GM19023 (cell line): ENCODE data around the gene SRGN.

ENCODE experiments used
- ATAC-seq: cut with Tn5 transposase; IDR thresholded peaks from one replicate; pipeline ENCODE4 v1.9.1; 2021; ENCODE audit warnings: mild to moderate bottlenecking, moderate library complexity; ENCODE audit not compliant: unreplicated experiment

The SRGN gene

DNA sequence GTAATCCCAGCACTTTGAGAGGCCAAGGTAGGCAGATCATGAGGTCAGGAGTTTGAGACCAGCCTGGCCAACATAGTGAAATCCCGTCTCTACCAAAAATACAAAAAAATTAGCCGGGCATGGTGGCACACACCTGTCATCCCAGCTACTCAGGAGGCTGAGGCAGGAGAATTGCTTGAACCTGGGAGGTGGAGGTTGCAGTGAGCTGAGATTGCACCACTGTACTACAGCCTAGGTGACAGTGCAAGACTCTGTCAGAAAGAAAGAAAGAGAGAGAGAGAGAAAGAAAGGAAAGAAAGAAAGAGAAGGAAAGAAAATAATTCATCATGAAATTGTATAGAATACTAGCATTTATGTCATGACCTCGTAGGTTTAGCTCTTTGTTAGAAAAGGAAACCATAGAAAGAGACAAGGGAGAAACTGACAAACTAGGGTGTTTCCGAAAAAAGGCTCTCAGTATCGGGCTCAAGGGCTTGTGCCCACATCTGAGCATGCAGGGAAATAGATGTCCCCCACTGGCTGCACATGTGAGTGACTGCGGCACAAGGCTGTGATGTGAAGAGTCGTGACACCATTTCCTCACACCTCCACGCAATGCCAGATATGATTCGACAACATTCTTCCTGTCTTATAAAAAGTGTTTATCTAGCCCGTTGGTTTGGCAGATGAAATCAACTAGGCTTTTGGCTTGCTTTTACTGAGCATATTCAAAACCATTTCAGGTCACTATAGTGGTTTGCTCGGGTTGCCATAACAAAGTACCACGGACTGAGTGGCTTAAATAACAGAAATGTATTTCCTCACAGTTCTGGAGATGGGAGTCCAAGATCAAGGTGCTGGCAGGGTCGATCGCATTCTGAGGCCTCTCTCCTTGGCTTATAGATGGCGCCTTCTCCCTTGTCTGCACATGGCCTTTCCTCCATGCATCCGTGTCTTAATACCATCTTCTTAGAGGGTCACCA, 2.0 kb downstream of the SRGN start:
- peak; percentile 31 for ATAC-seq

DNA sequence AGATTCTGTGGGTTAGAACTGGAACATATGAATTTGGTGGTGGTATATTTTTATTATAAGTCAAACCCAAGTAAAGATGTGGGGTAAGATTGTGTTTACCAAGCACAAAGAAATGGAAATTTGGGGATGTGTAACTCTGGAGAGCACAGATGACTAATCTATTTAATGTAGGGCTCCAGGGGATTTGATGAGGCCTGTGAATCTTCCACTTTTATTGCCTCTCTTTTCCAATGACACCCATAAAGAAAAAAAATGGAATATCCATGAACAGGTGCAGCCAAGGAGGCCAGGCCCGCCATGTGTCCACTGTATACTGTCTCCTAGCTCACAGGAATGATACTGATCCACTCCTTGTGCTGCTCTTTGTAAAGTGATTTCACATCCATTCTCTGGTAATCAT, 2.8 kb downstream of the SRGN start:
- ATAC-seq: no peak

DNA sequence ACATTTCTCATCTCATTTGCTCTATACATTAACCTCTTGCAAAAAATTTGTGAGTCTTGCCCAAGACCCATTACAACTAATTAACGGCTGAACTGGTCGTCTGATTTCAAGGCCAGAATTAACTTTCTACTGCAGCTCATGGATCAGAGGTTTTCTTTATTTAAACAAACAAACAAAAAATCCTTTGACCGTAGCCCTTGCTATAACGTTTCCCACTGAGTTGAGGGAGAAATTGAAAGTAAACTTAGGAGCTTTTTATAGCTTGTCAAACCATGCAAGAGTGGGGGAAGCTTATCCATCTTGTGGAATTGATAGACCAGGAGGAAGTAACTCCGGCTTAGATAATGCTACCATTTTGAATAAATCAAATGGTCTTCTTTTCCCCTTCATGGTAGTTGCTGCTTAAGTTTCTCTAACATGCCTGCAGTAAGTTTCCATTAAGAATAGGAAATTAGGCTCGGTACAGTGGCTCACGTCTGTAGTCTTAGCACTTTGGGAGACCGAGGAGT, 3.3 kb downstream of the SRGN start:
- ATAC-seq: no peak

DNA sequence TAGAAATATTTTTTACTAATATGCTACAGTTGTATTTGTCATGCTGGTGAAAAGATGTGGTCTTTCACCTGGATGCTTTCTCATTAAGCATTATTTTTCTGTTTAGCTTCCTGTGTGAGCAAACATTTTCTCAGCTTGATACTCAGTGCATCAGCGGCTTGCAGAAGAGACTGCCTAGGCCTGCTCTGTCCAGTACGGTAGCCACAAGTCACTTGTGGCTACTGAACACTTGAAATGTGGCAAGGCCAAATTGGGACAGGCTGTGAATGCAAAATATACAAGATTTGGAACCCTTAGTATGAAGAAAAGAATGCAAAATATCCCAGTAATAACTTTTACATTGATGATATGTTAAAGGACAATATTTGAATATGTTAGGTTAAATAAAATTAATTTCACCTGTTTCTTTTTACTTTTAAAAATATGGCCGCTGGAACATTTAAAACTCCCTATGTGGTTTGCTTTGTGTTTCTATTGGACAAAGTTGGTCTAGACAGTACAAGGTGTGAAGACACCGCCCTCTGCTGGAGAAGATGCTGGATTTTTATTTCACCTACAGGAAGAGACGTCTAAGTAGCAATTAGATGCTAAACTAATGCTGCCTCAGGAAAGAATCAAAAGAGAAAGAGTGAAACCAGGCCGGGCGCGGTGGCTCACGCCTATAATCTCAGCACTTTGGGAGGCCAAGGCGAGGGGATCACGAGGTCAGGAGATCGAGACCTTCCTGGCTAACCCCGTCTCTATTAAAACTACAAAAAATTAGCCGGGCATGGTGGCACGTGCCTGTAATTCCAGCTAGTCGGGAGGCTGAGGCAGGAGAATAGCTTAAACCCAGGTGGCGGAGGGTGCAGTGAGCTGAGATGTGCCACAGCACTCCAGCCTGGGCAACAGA, 5.3 kb downstream of the SRGN start:
- no peak for ATAC-seq

DNA sequence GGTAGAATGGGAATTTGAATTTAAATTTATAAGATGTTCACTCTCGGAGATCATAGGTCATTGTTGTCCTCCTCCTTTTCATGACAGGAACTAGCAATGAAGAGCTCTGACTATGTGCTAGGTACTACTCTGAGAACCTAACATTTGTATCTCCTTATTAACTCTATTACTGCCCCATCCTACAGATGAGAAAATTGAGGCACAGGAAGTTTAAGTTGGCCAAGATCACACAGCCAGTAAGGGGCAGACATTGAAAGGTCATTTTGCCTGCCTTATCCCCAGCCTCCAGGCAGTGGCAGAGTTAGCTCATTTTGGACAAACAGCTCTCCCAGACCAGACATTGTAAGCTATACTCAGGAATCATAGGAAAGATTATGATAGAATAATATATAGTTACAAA, 6.0 kb downstream of the SRGN start:
- no peak for ATAC-seq

DNA sequence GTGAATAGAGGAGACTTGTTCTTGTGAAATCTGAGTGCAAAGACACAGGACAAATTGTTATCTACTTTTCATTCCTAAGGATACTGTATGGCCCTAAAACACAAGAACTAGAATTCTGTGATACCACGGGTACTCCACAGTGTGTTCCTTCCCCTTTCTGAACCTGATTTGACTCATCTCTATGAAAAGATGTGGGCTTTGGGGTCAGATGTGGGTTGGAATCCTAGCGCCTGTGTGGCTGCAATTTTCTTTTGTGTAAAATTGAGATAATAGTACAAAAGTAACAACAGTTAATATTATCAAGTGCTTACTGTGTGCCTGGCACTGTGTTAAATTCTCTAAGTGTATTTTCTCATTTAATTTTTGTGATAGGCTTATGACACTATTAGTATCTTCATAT, 8.1 kb downstream of the SRGN start:
- no peak for ATAC-seq

DNA sequence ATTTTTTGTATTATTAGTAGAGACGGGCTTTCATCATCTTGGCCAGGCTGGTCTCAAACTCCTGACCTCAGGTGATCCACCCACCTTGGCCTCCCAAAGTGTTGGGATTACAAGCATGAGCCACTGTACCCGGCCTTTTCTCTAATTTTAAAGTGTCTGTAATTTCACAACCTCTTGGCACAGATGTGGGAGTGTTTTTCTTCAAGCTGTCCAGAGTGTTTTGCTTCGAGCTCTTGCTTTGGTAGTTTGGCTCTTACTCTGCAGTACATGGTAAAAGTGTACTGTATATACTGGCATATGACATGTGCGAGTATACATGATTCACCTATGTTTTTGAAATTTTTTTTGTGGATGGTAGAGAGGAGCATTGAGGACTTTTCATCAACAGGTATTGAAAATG, 9.8 kb downstream of the SRGN start:
- ATAC-seq: no peak

DNA sequence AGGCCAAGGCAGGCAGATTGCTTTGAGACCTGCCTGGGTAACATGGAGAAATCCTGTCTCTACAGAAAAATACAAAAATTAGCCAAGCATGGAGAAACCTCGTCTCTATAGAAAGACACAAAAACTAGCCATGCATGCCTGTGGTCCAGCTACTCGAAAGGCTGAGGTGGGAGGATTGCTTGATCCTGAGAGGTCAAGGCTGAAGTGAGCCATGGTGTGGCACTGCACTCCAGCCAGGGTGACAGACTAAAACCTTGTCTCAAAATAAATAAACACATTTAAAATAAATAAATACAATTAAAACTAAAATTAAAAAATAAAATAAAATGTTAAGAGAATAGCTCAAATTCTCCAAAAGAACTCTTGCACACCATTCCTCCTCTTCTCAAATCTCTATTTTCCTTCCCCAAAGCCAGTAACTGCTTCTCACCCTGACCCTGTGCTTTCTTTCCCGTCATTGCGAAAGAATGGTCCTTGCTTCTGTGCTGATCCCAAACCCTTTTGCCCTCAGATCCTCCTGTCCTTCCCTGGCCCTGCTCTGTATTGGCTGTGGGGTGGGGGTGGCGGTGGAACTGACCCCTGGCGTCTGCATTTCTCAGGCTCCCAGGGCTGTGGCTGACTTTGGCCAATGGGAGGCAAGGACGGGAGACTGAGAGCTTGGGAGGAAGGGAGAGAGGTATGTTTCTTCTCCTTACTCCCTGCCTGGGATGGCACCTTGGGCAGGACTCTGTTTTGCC, 12.4 kb downstream of the SRGN start:
- ATAC-seq: no peak

DNA sequence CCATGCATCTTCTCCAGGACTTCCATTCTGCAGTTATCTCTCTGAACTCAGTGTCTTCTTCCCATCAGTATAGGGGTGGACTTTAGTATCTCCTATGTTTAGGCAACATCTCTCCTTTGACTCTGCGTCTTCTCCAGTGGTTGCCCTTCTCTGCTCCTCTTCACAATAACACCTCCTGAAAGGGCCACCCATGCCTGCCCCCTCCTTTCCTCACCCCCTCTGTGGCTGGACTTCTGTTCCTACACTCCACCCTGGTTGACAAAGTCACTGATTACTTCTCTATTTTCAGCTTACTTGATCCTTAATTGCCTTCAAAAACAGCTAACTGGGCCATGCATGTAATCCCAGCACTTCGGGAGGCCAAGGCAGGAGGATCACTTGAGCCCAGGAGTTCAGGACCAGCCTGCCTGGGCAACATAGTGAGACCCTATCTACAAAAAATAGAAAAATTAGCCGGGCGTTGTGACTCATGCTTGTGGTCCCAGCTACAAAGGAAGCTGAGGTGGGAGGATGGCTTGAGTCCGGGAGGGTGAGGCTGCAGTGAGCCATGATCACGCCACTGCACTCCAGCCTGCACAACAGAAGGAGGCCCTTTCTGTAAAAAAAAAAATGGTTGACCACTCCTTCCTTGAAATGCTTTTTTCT, 13.7 kb downstream of the SRGN start:
- ATAC-seq: no peak

DNA sequence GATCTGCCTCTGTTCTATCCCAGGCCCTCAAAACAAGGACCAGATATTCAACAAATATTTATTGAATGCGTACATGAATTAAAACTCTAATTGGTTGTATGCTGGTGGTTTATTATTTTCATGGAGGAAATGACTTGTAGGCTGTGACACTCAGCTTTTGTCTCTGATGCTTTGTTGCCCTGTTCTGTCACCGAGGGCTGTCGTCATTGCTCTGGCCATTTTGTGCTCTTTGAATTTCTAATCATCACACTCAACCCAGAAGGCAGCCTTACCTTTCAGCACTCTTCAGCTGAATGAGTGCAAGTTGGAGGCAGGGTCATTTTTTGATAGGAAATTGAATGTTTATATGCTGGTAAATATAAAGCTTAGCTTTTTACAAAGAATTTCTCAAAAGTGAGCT, 14.5 kb downstream of the SRGN start:
- ATAC-seq: no peak

DNA sequence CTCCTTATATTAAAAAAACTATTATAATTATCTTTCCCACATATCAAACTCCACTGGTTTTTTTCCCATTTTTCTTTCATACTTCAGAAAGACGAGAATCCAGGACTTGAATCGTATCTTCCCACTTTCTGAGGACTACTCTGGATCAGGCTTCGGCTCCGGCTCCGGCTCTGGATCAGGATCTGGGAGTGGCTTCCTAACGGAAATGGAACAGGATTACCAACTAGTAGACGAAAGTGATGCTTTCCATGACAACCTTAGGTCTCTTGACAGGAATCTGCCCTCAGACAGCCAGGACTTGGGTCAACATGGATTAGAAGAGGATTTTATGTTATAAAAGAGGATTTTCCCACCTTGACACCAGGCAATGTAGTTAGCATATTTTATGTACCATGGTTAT, 15.9 kb downstream of the SRGN start:
- no peak for ATAC-seq

DNA sequence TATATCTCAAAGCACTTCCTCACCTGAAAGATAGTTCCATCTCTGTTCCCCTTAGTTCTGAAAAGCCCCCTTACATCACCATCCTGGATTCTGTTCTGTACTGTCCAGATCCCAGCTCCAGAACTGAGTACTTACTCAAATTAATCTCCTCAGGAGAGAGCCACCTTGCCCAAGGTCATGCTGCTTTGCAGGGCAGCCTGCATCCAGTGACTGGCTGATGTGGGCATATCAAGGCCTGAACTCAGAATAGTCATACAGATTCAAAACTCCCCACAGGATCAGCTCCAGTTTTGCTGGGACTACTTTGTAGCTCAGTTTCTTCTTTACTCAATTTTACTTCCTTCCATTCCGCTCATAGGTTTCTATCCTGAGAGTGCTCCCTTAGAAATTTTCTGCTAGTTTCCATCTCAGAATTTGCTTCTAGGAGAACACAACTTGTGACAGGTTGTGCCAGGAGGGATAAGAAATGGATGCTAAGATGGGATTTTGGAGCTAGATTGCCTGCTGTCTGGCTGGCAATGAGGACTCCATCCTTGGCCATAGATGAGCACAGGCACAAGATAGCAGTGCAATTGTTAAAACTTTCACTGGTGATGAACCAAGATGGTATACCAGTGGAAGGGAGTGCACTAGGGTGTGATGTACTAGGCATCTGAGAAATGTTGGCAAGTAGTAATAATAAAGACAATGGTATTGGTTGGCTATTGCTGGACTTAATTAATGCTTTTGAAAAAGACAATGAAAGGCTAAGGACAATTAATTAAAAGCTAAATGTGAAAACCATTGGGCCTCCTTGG, 17.3 kb downstream of the SRGN start:
- no peak for ATAC-seq

DNA sequence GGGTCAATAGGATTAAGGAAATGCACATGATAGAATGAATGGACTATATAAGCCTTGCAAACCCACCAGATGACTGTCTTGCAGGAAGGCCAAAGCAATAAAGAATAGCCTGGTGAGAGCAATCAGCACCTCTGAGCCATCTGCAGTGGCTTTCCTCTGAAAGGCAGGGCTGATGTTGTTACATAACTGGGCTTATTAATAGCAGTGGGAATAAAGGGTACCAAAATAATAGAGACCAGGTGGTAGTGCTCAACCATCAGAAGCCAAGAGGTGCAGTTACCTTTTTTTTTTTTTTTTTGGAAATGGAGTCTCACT, 19.2 kb downstream of the SRGN start:
- no peak for ATAC-seq

DNA sequence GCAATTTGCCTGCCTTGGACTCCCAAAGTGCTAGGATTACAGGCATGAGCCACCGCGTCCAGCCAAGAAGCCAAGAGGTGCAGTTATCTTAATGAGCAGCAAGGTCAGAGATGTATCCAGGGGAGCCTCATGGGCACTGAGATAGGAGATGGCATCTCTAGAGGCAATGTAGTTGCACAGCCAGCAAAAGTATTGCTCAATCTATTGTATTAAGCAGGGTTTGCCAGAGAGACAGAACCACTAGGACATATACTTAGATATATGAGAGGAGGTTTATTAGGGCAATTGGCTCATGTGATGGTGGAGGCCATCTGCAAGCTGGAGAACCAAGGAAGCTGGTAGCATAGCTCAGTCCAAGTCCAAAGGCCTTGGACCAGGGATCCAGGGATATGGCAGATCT, 19.8 kb downstream of the SRGN start:
- ATAC-seq: no peak

DNA sequence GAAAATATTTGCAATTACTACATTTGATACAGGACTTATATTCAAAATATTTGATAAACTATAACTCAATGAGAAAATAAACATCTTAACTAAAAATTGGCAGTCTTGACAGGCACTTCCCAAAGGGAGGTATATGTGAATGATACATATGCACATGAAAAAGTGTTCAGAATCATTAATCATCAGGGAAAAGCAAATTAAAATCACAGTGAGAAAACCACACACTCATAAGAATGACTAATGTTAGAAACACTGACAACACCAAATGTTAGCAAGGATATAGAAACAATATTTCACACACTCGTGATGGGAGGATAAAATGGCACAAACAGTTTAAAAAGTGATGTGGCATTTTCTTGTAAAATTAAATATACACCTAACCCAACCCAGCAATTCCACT, 32.0 kb downstream of the SRGN start:
- ATAC-seq: no peak

DNA sequence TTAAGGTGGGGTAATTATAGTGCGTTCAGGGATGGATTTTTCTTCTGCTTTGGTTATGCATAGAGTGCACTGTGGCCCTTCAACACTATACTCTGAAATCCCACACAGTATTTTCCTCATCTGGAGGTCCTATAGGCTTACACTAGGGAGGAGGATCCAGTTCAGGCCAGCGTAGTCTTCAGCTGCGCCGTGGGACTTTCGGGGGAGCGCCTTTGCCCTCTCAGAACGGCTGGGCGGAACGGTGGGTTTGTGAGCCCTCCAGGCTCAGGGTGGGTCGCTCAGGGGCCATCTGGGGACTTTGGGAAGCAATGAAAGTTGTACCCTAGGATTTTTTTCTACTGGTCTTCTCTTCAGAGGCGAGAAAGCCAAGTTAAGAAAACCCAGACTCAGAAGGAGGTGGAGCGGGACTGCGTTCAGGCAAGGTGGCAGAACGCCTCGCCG, 35.4 kb downstream of the SRGN start:
- peak; percentile 65 for ATAC-seq

DNA sequence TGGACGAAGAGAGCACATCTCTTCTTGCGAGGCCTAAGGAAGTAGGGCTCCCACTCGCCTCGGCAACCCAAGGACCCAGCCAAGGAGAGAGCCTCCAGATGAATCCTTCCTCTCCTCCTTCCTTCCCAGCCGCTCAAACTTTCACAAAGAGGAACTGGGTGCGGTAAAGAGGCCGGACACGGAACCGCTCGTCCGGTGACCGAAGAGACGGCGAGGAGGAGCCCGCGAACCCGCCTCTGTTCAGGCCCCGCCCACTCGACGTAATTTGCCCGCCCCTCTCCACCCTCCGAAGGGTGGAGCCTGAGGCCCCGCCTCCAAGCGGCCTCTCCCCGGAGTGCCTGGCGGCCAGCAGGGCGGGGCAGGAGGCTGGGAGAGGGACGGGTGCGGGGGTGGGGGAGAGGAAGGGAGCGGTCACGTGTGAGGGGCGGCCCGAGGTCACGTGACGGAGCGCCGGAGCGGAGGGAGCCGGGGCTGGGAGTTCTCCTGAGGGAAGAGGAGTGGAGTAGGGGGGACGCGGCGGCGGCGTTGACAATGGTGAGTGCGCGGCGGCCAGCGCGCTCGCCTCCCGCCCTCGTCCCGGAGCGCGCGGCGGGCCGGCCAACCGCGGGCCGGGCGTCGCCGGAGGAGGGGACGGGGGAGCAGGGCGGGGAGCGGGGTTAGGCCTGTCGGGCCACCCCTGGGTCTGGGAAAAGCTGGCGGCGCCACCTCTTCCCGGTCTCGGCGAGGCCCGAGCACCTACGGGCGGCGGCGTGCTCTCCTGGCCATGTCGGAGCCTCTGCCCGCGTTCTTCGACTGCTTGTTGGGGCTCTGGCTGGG, 36.1 kb downstream of the SRGN start, which contains the start of gene VPS26A:
TSS of gene VPS26A (plus strand) at position 432 of the 816 bp plus-strand sequence. CDS start at position 532, 100 bp downstream.
- peak; percentile 91 for ATAC-seq

DNA sequence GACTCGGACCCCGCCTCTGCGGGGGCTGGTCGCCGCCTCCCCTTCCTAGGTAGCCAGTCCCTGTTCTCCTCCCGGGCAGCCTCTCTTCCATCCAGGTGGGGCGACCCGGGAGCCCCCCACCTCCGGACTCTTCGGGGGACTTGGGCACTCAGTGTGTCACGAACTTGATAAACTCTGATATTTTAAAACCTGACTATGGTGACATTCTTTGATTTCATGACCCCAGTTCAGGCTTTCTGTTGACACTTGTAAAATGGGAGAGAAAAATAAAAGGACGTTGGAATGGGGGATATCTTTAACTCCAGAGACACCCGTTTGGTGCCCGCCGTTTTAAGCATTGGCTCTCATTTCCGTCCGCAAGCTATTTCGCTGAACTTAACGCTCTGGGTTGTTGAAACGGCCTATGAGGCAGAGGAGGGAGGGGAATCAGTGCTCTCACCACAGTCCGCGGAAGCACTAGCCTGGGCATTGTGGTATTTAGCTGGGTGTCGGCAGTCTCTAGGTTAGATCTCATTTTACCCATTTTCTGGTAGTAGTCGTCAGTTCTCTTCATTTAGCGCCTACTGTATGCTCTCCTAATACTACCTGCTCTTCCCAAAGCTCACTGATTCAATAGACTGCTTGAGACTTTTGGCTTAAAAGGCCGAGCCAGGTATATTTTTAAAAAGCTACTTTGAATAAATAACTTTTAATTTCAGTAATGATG, 36.8 kb downstream of the SRGN start:
- peak; percentile 34 for ATAC-seq
